WTC11 (cell line): ENCODE data around the gene TOM1. TPM values are rescaled to one million over a fixed set of nuclear protein-coding genes. Genes with fewer than 3 reads are reported as not detected.

Experiments
- ATAC-seq: fragments of 200-7000 bp; cut with Tn5 transposase; 2 replicates; pipeline ENCODE4 v1.10.0; 2021; ENCODE audit warnings: mild to moderate bottlenecking, moderate library complexity
- CTCF ChIA-PET: fragments of 300-600 bp; sonication (Branson Sonifier 250); formaldehyde crosslinking; loops from one replicate; lab custom pipeline; 2021; ENCODE audit warnings: antibody characterized with exemption; lab: Charles Lee
- POLR2A ChIA-PET: fragments of 350-600 bp; sonication (Branson Sonifier 250); formaldehyde crosslinking; loops from one replicate; lab custom pipeline; 2021; ENCODE audit warnings: antibody characterized with exemption; lab: Charles Lee
- DNase-seq: peaks from one replicate; pipeline ENCODE4 v3.0.0; 2021; ENCODE audit warnings: low spot score
- H3K27ac Mint-ChIP-seq: 2 replicates; pipeline ENCODE4 v1.8.0; 2021; ENCODE audit warnings: mixed read lengths
- H3K27me3 Mint-ChIP-seq: 2 replicates; pipeline ENCODE4 v1.8.0; 2021; ENCODE audit warnings: low read depth, mild to moderate bottlenecking, moderate library complexity, mixed read lengths
- H3K36me3 Mint-ChIP-seq: 2 replicates; pipeline ENCODE4 v1.8.0; 2021; ENCODE audit warnings: mixed read lengths
- H3K4me1 Mint-ChIP-seq: 2 replicates; pipeline ENCODE4 v1.8.0; 2022; ENCODE audit warnings: mixed read lengths
- H3K4me3 Mint-ChIP-seq: 2 replicates; pipeline ENCODE4 v1.8.0; 2021; ENCODE audit warnings: mild to moderate bottlenecking, moderate library complexity, mixed read lengths
- H3K9me3 Mint-ChIP-seq: 2 replicates; pipeline ENCODE4 v1.8.0; 2021; ENCODE audit warnings: mixed read lengths
- AR ChIP-seq: fragments of 250-450 bp; sonication (Bioruptor Pico); IDR thresholded peaks from 2 replicates; pipeline ENCODE4 v1.9.0; 2021; ENCODE audit warnings: mild to moderate bottlenecking
- E2F1 ChIP-seq: sonication (generic); formaldehyde crosslinking; IDR thresholded peaks from 2 replicates; pipeline ENCODE4 v1.8.0; 2022; ENCODE audit warnings: mild to moderate bottlenecking, missing genetic modification reagents
- E2F5 ChIP-seq: sonication (generic); formaldehyde crosslinking; IDR thresholded peaks from 2 replicates; pipeline ENCODE4 v1.8.1; 2022; ENCODE audit warnings: mild to moderate bottlenecking, moderate library complexity, missing genetic modification reagents
- ERG ChIP-seq: fragments of 250-450 bp; sonication (Bioruptor Pico); IDR thresholded peaks from 2 replicates; pipeline ENCODE4 v1.8.0; 2021; ENCODE audit warnings: mild to moderate bottlenecking
- ESRRA ChIP-seq: sonication (generic); formaldehyde crosslinking; IDR thresholded peaks from 2 replicates; pipeline ENCODE4 v1.8.1; 2022; ENCODE audit warnings: mild to moderate bottlenecking, missing genetic modification reagents, borderline replicate concordance
- KAT7 ChIP-seq: sonication (generic); formaldehyde crosslinking; IDR thresholded peaks from 2 replicates; pipeline ENCODE4 v1.8.1; 2023; ENCODE audit warnings: missing genetic modification reagents, mild to moderate bottlenecking, borderline replicate concordance
- MYBL2 ChIP-seq: sonication (generic); formaldehyde crosslinking; IDR thresholded peaks from 2 replicates; pipeline ENCODE4 v1.8.1; 2023; ENCODE audit warnings: mild to moderate bottlenecking, moderate library complexity, missing genetic modification reagents
- SMAD4 ChIP-seq: sonication (generic); formaldehyde crosslinking; IDR thresholded peaks from 2 replicates; pipeline ENCODE4 v1.8.0; 2022; ENCODE audit warnings: mild to moderate bottlenecking, missing genetic modification reagents
- SOX15 ChIP-seq: fragments of 250-450 bp; sonication (Bioruptor Pico); IDR thresholded peaks from 2 replicates; pipeline ENCODE4 v1.9.0; 2021; ENCODE audit warnings: mild to moderate bottlenecking
- TEAD1 ChIP-seq: sonication (generic); formaldehyde crosslinking; IDR thresholded peaks from 2 replicates; pipeline ENCODE4 v1.8.0; 2022; ENCODE audit warnings: mild to moderate bottlenecking, missing genetic modification reagents
- TP53 ChIP-seq: sonication (generic); formaldehyde crosslinking; IDR thresholded peaks from 2 replicates; pipeline ENCODE4 v1.8.1; 2023; ENCODE audit warnings: mild to moderate bottlenecking, missing genetic modification reagents
- ZNF138 ChIP-seq: sonication (generic); formaldehyde crosslinking; conservative IDR thresholded peaks from 2 replicates; pipeline ENCODE4 v1.8.1; 2022; ENCODE audit warnings: mild to moderate bottlenecking, moderate library complexity, missing genetic modification reagents
- ZNF396 ChIP-seq: fragments of 250-450 bp; sonication (Bioruptor Pico); IDR thresholded peaks from 2 replicates; pipeline ENCODE4 v1.8.0; 2021; ENCODE audit warnings: mild to moderate bottlenecking, moderate library complexity, borderline replicate concordance
- ZNF423 ChIP-seq: fragments of 250-450 bp; sonication (Bioruptor Pico); IDR thresholded peaks from 2 replicates; pipeline ENCODE4 v2.1.2; 2022; ENCODE audit warnings: mild to moderate bottlenecking, moderate library complexity
- total RNA-seq: library from RNA; stranded (reverse); gene quantifications from 3 replicates; pipeline ENCODE4 v1.2.3, GENCODE V29; 2021
- TF ChIP-seq, protein P1 (sequence below): sonication (generic); formaldehyde crosslinking; IDR thresholded peaks from 2 replicates; pipeline ENCODE4 v1.8.1; 2023; ENCODE audit warnings: mild to moderate bottlenecking, missing genetic modification reagents
- TF ChIP-seq, protein P2 (sequence below): sonication (generic); formaldehyde crosslinking; IDR thresholded peaks from 2 replicates; pipeline ENCODE4 v1.8.0; 2022; ENCODE audit warnings: missing genetic modification reagents
- TF ChIP-seq, protein P3 (sequence below): sonication (generic); formaldehyde crosslinking; IDR thresholded peaks from 2 replicates; pipeline ENCODE4 v1.8.1; 2023; ENCODE audit warnings: mild to moderate bottlenecking, missing genetic modification reagents, moderate library complexity
- TF ChIP-seq, protein P4 (sequence below): fragments of 200-600 bp; IDR thresholded peaks from 2 replicates; pipeline ENCODE4 v1.8.0; 2022; ENCODE audit warnings: antibody characterized with exemption
- TF ChIP-seq, protein P5 (sequence below): sonication (generic); formaldehyde crosslinking; IDR thresholded peaks from 2 replicates; pipeline ENCODE4 v1.8.1; 2023; ENCODE audit warnings: mild to moderate bottlenecking, moderate library complexity, missing genetic modification reagents

TOM1 gene
- total RNA-seq, 1 experiment from 2014 or later = 23.5 TPM

GRCh38 chr22:35308480-35309021 lies 8.9 kb downstream of the TOM1 start:
- H3K4me3 Mint-ChIP-seq = no peak overlapping the region
- H3K36me3 Mint-ChIP-seq = no peaks in the 10 kb centered on the region
- TF ChIP-seq ZNF138 (CRISPR knock-in tag) (no peak), ZNF423 (no peak), MYBL2 (CRISPR knock-in tag) (no peak), ESRRA (no peak), ZNF396 (CRISPR knock-in tag) (no peak), SOX15 (CRISPR knock-in tag) (no peak), E2F1 (CRISPR knock-in tag) (no peak), TP53 (CRISPR knock-in tag) (no peak), E2F5 (CRISPR knock-in tag) (no peak), TEAD1 (CRISPR knock-in tag) (no peak), AR (CRISPR knock-in tag) (no peak), ERG (CRISPR knock-in tag) (no peak), SMAD4 (no peak), KAT7 (CRISPR knock-in tag) (no peak)
- TF ChIP-seq, protein P1, sequence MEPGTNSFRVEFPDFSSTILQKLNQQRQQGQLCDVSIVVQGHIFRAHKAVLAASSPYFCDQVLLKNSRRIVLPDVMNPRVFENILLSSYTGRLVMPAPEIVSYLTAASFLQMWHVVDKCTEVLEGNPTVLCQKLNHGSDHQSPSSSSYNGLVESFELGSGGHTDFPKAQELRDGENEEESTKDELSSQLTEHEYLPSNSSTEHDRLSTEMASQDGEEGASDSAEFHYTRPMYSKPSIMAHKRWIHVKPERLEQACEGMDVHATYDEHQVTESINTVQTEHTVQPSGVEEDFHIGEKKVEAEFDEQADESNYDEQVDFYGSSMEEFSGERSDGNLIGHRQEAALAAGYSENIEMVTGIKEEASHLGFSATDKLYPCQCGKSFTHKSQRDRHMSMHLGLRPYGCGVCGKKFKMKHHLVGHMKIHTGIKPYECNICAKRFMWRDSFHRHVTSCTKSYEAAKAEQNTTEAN (CRISPR knock-in tag) = no peak
- TF ChIP-seq, protein P2, sequence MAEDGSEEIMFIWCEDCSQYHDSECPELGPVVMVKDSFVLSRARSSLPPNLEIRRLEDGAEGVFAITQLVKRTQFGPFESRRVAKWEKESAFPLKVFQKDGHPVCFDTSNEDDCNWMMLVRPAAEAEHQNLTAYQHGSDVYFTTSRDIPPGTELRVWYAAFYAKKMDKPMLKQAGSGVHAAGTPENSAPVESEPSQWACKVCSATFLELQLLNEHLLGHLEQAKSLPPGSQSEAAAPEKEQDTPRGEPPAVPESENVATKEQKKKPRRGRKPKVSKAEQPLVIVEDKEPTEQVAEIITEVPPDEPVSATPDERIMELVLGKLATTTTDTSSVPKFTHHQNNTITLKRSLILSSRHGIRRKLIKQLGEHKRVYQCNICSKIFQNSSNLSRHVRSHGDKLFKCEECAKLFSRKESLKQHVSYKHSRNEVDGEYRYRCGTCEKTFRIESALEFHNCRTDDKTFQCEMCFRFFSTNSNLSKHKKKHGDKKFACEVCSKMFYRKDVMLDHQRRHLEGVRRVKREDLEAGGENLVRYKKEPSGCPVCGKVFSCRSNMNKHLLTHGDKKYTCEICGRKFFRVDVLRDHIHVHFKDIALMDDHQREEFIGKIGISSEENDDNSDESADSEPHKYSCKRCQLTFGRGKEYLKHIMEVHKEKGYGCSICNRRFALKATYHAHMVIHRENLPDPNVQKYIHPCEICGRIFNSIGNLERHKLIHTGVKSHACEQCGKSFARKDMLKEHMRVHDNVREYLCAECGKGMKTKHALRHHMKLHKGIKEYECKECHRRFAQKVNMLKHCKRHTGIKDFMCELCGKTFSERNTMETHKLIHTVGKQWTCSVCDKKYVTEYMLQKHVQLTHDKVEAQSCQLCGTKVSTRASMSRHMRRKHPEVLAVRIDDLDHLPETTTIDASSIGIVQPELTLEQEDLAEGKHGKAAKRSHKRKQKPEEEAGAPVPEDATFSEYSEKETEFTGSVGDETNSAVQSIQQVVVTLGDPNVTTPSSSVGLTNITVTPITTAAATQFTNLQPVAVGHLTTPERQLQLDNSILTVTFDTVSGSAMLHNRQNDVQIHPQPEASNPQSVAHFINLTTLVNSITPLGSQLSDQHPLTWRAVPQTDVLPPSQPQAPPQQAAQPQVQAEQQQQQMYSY (CRISPR knock-in tag) = no peak
- TF ChIP-seq, protein P3, sequence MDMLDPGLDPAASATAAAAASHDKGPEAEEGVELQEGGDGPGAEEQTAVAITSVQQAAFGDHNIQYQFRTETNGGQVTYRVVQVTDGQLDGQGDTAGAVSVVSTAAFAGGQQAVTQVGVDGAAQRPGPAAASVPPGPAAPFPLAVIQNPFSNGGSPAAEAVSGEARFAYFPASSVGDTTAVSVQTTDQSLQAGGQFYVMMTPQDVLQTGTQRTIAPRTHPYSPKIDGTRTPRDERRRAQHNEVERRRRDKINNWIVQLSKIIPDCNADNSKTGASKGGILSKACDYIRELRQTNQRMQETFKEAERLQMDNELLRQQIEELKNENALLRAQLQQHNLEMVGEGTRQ (CRISPR knock-in tag) = no peak
- TF ChIP-seq, protein P4, sequence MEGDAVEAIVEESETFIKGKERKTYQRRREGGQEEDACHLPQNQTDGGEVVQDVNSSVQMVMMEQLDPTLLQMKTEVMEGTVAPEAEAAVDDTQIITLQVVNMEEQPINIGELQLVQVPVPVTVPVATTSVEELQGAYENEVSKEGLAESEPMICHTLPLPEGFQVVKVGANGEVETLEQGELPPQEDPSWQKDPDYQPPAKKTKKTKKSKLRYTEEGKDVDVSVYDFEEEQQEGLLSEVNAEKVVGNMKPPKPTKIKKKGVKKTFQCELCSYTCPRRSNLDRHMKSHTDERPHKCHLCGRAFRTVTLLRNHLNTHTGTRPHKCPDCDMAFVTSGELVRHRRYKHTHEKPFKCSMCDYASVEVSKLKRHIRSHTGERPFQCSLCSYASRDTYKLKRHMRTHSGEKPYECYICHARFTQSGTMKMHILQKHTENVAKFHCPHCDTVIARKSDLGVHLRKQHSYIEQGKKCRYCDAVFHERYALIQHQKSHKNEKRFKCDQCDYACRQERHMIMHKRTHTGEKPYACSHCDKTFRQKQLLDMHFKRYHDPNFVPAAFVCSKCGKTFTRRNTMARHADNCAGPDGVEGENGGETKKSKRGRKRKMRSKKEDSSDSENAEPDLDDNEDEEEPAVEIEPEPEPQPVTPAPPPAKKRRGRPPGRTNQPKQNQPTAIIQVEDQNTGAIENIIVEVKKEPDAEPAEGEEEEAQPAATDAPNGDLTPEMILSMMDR = no peak
- TF ChIP-seq, protein P5, sequence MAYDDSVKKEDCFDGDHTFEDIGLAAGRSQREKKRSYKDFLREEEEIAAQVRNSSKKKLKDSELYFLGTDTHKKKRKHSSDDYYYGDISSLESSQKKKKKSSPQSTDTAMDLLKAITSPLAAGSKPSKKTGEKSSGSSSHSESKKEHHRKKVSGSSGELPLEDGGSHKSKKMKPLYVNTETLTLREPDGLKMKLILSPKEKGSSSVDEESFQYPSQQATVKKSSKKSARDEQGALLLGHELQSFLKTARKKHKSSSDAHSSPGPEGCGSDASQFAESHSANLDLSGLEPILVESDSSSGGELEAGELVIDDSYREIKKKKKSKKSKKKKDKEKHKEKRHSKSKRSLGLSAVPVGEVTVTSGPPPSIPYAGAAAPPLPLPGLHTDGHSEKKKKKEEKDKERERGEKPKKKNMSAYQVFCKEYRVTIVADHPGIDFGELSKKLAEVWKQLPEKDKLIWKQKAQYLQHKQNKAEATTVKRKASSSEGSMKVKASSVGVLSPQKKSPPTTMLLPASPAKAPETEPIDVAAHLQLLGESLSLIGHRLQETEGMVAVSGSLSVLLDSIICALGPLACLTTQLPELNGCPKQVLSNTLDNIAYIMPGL (CRISPR knock-in tag) = no peak
- TF ChIP-seq, all 79 proteins: peak for 0
- Mint-ChIP-seq H3K27me3 (no peaks in the 10 kb centered on the region), H3K27ac (no peak overlapping the region; the same call in 1 of the 2 replicates), H3K9me3 (no peaks in the 10 kb centered on the region), H3K4me1 (peaks cover 19% of the 10 kb centered on the region)
- DNase-seq (no peak), ATAC-seq (no peak)
- POLR2A ChIA-PET = no interaction called here
- CTCF ChIA-PET = no interaction called here
